Measurements from ENCODE around the gene RSPH9.
"Not testable (repeated sequence)": the region's sequence is repeated elsewhere in the genome, so short reads cannot be mapped to it uniquely, and the experiment has no call there.

Gene RSPH9

DNA sequence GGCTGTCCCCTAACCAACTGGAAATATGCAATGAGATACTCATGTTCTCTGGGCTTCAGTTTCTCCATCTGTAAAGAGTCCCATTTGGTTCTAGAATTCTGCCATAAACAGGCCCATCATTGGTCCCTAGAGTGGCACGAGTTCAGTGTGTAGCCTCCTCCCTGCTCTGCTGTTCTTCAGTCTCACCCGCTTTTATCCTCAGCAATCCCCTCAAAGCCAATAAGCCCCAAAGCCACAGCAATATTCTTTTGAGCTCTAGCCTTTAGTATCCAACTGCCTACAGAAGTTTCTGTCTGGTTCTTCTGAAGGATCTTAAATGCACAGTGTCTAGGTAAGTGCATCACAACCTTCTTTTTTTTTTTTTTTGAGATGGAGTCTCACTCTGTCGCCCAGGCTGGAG is 52.6 kb downstream of the RSPH9 start:
- H4K20me1 ChIP-seq (ENCODE audit: control insufficient read depth, insufficient read depth, low read depth, low read length), result no peaks in the 10 kb centered on the region
- TF ChIP-seq CTCF (IDR thresholded peaks at IDR 0.05; ENCODE audit: low read depth, low read length, poor library complexity, severe bottlenecking) (no peak), EZH2phosphoT487 (IDR thresholded peaks at IDR 0.05; ENCODE audit: borderline replicate concordance, low read length) (no peak)
- no peak overlapping the region for H3K4me3 ChIP-seq (ENCODE audit: low read length)
- H3K9me3 ChIP-seq (ENCODE audit: control insufficient read depth, insufficient read depth, low read length), result no peaks in the 10 kb centered on the region
- no peaks in the 10 kb centered on the region for H3K36me3 ChIP-seq (ENCODE audit: control insufficient read depth, low read length)
- no peak overlapping the region for H3K27ac ChIP-seq (ENCODE audit: low read depth, low read length)
- H3K27me3 ChIP-seq (ENCODE audit: control insufficient read depth, low read length), result peaks cover 28% of the 10 kb centered on the region
- H3F3A ChIP-seq (ENCODE audit: control insufficient read depth, insufficient read depth), result 0 out of 2 replicates have a peak, but pooled peaks cover 4% of the 10 kb centered on the region
- H3K79me2 ChIP-seq (ENCODE audit: control insufficient read depth, low read length), result no peaks in the 10 kb centered on the region
- H3K4me1 ChIP-seq (ENCODE audit: control insufficient read depth, low read length), result peaks cover 4% of the 10 kb centered on the region
- no peak overlapping the region for H3K4me2 ChIP-seq (ENCODE audit: low read length)
- no peaks in the 10 kb centered on the region for H3K9me2 ChIP-seq (replicated peaks; ENCODE audit: control insufficient read depth, low read length)

GRCh38 chr6:43698584-43699349 is 53.9 kb downstream of the RSPH9 start:
- Histone ChIP-seq H3K9me3 (ENCODE audit: control insufficient read depth, insufficient read depth, low read length) (no peaks in the 10 kb centered on the region), H3K9me2 (replicated peaks; ENCODE audit: control insufficient read depth, low read length) (no peaks in the 10 kb centered on the region), H3K79me2 (ENCODE audit: control insufficient read depth, low read length) (no peaks in the 10 kb centered on the region), H3F3A (ENCODE audit: control insufficient read depth, insufficient read depth) (peaks cover 4% of the 10 kb centered on the region; the same call in 1 of the 2 replicates), H4K20me1 (ENCODE audit: control insufficient read depth, insufficient read depth, low read depth, low read length) (no peaks in the 10 kb centered on the region), H3K27me3 (ENCODE audit: control insufficient read depth, low read length) (peaks cover 41% of the 10 kb centered on the region), H3K27ac (ENCODE audit: low read depth, low read length) (no peak overlapping the region), H3K4me1 (ENCODE audit: control insufficient read depth, low read length) (peaks cover 18% of the 10 kb centered on the region), H3K4me2 (ENCODE audit: low read length) (no peak overlapping the region), H3K4me3 (ENCODE audit: low read length) (no peak overlapping the region), H3K36me3 (ENCODE audit: control insufficient read depth, low read length) (no peaks in the 10 kb centered on the region)
- TF ChIP-seq EZH2phosphoT487 (IDR thresholded peaks at IDR 0.05; ENCODE audit: borderline replicate concordance, low read length) (no peak), CTCF (IDR thresholded peaks at IDR 0.05; ENCODE audit: low read depth, low read length, poor library complexity, severe bottlenecking) (no peak)

GRCh38 chr6:43699564-43700186 is 54.8 kb downstream of the RSPH9 start:
- H3K27ac ChIP-seq (ENCODE audit: low read depth, low read length), result no peak overlapping the region
- H3K27me3 ChIP-seq (ENCODE audit: control insufficient read depth, low read length), result peaks cover 46% of the 10 kb centered on the region
- H3K9me3 ChIP-seq (ENCODE audit: control insufficient read depth, insufficient read depth, low read length), result no peaks in the 10 kb centered on the region
- H3F3A ChIP-seq (ENCODE audit: control insufficient read depth, insufficient read depth), result peaks cover 9% of the 10 kb centered on the region; the same call in 1 of the 2 replicates
- TF ChIP-seq CTCF (IDR thresholded peaks at IDR 0.05; ENCODE audit: low read depth, low read length, poor library complexity, severe bottlenecking) (no peak), EZH2phosphoT487 (IDR thresholded peaks at IDR 0.05; ENCODE audit: borderline replicate concordance, low read length) (no peak)
- H3K4me3 ChIP-seq (ENCODE audit: low read length), result no peak overlapping the region
- H3K9me2 ChIP-seq (replicated peaks; ENCODE audit: control insufficient read depth, low read length), result no peaks in the 10 kb centered on the region
- H3K4me1 ChIP-seq (ENCODE audit: control insufficient read depth, low read length), result peaks cover 27% of the 10 kb centered on the region
- H3K4me2 ChIP-seq (ENCODE audit: low read length), result no peak overlapping the region
- no peaks in the 10 kb centered on the region for H3K79me2 ChIP-seq (ENCODE audit: control insufficient read depth, low read length)
- no peaks in the 10 kb centered on the region for H4K20me1 ChIP-seq (ENCODE audit: control insufficient read depth, insufficient read depth, low read depth, low read length)
- no peaks in the 10 kb centered on the region for H3K36me3 ChIP-seq (ENCODE audit: control insufficient read depth, low read length)

DNA sequence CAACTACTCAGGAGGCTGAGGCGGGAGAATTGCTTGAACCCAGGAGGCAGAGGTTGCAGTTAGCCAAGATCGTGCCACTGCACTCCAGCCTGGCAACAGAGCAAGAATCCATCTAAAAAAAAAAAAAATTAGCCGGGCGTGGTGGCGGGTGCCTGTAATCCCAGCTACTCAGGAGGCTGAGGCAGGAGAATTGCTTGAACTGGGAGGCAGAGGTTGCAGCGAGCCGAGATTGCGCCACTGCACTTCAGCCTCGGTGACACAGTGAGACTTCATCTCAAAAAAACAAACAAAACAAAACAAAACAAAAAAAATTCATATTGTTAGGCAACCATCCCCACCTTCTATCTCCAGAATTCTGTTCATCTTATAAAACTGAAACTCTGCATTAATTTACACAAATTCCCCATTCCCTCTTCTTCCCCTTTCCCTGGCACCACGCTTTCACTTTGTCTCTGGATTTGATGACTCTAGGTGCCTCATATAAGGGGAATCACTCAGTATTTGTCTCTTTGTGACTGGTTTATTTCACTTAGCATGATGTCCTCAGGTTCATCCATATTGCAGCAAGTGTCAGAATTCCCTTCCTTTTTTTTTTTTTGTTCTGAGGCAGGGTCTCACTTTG is 56.2 kb downstream of the RSPH9 start:
- not testable (repeated sequence) for H3K36me3 ChIP-seq (ENCODE audit: control insufficient read depth, low read length); H3K9me3 ChIP-seq (ENCODE audit: control insufficient read depth, insufficient read depth, low read length); H3K9me2 ChIP-seq (replicated peaks; ENCODE audit: control insufficient read depth, low read length); H3K4me2 ChIP-seq (ENCODE audit: low read length); H3K27ac ChIP-seq (ENCODE audit: low read depth, low read length); H3K79me2 ChIP-seq (ENCODE audit: control insufficient read depth, low read length); H4K20me1 ChIP-seq (ENCODE audit: control insufficient read depth, insufficient read depth, low read depth, low read length); H3K4me3 ChIP-seq (ENCODE audit: low read length)
- peaks cover 53% of the 10 kb centered on the region for H3K27me3 ChIP-seq (ENCODE audit: control insufficient read depth, low read length)
- peaks cover 41% of the 10 kb centered on the region for H3K4me1 ChIP-seq (ENCODE audit: control insufficient read depth, low read length)
- H3F3A ChIP-seq (ENCODE audit: control insufficient read depth, insufficient read depth), result peaks cover 12% of the 10 kb centered on the region

All from DOHH2 (cell line).